ENCODE data around the gene NRG2. TPM values are rescaled to one million over a fixed set of nuclear protein-coding genes. Genes with fewer than 3 reads are reported as not detected.
A peak's percentile ranks its signal among the peaks of the same experiment; 100 is the strongest.

NRG2 gene
- total and polyA plus RNA-seq, 12 donors, result 0.64 to 6.6 (median 2.9) TPM

DNA sequence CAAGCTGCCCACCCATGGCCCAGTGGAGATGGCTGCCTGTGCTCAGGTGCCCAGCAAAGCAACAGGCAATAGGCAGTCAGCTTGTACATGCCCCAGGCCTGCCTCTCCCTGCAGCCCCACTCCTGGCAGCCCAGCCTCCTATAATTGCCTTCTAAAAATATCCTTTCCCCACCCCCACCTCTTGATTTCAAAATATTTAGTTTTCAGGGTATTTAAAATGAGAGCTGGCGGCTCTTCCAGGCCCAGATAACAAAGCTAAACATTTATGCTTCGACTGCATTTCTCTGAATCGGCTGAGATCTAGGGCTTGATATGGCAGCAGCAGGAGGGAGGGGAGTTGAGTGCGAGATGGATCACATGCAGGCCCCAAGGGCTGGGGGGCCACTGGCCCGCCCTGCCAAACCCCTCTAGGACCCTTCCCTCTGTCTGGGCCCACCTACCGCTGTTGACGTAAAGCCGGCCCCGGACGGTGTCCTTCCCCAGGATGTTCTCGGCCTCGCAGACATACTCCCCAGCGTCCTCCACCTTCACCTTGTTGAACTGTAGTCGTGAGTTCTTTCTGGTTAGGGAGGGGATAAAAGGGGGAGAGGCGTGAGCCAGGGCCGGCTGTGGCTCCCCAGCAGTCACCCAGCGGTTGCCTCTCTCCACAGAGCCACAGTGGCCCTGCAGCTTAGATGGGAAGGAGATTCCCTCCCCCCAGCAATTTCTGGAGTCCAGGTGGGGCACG is 162.5 kb downstream of the NRG2 start:
- intact Hi-C loops (cut with DNase I), result loop anchor here in 1 of 10 donors (5.0 kb wide), 1 partner anchor 72 kb away; no protein-coding TSS in a partner anchor

DNA sequence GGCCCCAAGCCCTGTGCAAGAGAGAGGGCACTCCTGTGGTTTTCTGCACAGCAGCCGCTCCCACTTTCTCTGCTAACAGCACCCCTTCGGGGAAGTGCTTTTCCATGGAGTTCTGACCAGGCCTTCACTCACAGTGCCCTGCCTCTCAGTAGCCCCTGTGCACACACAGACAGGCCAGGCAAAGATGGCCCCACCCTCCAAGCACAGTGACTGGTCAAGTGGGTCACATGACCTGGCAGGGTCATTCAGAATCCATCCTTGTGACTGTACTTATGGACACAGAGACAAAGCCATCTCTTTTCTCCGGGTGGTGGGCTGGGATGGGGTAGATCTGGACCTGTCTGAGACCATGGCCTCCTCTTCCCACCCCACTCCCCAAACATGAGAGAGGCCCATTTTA is 165.0 kb downstream of the NRG2 start:
- ATAC-seq, result no peak
- no peak for DNase-seq
- TF ChIP-seq, protein P1, sequence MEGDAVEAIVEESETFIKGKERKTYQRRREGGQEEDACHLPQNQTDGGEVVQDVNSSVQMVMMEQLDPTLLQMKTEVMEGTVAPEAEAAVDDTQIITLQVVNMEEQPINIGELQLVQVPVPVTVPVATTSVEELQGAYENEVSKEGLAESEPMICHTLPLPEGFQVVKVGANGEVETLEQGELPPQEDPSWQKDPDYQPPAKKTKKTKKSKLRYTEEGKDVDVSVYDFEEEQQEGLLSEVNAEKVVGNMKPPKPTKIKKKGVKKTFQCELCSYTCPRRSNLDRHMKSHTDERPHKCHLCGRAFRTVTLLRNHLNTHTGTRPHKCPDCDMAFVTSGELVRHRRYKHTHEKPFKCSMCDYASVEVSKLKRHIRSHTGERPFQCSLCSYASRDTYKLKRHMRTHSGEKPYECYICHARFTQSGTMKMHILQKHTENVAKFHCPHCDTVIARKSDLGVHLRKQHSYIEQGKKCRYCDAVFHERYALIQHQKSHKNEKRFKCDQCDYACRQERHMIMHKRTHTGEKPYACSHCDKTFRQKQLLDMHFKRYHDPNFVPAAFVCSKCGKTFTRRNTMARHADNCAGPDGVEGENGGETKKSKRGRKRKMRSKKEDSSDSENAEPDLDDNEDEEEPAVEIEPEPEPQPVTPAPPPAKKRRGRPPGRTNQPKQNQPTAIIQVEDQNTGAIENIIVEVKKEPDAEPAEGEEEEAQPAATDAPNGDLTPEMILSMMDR (IDR thresholded peaks at IDR 0.05), result no peak
- intact Hi-C loops (cut with DNase I), result loop anchor here in 1 of 10 donors (10.0 kb wide), 1 partner anchor 277 kb away; no protein-coding TSS in a partner anchor
- H3K27ac ChIP-seq, result no peak overlapping the region
- H3K4me3 ChIP-seq, result no peak overlapping the region
- no peaks in the 10 kb centered on the region for H3K27me3 ChIP-seq
- H3K9me3 ChIP-seq, result peaks cover 0 to 5% (median 0%) of the 10 kb centered on the region in 11 donors
- H3K4me1 ChIP-seq, result peaks cover 0 to 25% (median 14%) of the 10 kb centered on the region in 9 donors
- WGBS, 2 donors, result 95 to 98% methylated on average over 3 of the region's 3 CpGs
- no peaks in the 10 kb centered on the region for H3K36me3 ChIP-seq

More for the DNA sequence above, 162.5 kb downstream of the NRG2 start:
- Histone ChIP-seq H3K27me3 (no peaks in the 10 kb centered on the region), H3K27ac (peak overlapping the region in 5 of 10 donors; percentile 19 to 48 (median 33)), H3K4me1 (peaks cover 0 to 42% (median 20%) of the 10 kb centered on the region in 9 donors), H3K36me3 (no peaks in the 10 kb centered on the region), H3K9me3 (peaks cover 0 to 5% (median 0%) of the 10 kb centered on the region in 11 donors), H3K4me3 (peak overlapping the region in 1 of 10 donors; percentile 11)
- TF ChIP-seq, protein P1 (IDR thresholded peaks at IDR 0.05), result no peak
- peak in 4 of 8 donors; percentile 7 to 69 (median 43) for ATAC-seq
- no peak for DNase-seq
- 64 to 67% methylated on average over 18 of the region's 18 CpGs for WGBS, 2 donors

GRCh38 chr5:139877129-139877597 is 165.9 kb downstream of the NRG2 start:
- no peak overlapping the region for H3K27ac ChIP-seq
- TF ChIP-seq, protein P1 (IDR thresholded peaks at IDR 0.05), result no peak
- ATAC-seq, result no peak
- H3K4me1 ChIP-seq, result peaks cover 0 to 22% (median 14%) of the 10 kb centered on the region in 9 donors
- no peak overlapping the region for H3K4me3 ChIP-seq
- peaks cover 0 to 5% (median 0%) of the 10 kb centered on the region in 11 donors for H3K9me3 ChIP-seq
- 78 to 84% methylated on average over 6 of the region's 6 CpGs for WGBS, 2 donors
- intact Hi-C loops (cut with DNase I), result loop anchor here in 1 of 10 donors (10.0 kb wide), 1 partner anchor 278 kb away; no protein-coding TSS in a partner anchor
- no peaks in the 10 kb centered on the region for H3K27me3 ChIP-seq
- no peaks in the 10 kb centered on the region for H3K36me3 ChIP-seq
- no peak for DNase-seq

- Histone ChIP-seq H3K36me3 (no peaks in the 10 kb centered on the region), H3K4me3 (no peak overlapping the region), H3K4me1 (peaks cover 0 to 17% (median 12%) of the 10 kb centered on the region in 9 donors), H3K27ac (no peak overlapping the region), H3K9me3 (peaks cover 0 to 5% (median 0%) of the 10 kb centered on the region in 11 donors), H3K27me3 (no peaks in the 10 kb centered on the region)
- no peak for ATAC-seq
- 70 to 99% methylated on average over 2 of the region's 2 CpGs for WGBS, 2 donors
- TF ChIP-seq, protein P1 (IDR thresholded peaks at IDR 0.05), result no peak
- DNase-seq, result no peak
- intact Hi-C loops (cut with DNase I), result loop anchor here in 1 of 10 donors (10.0 kb wide), 1 partner anchor 279 kb away; no protein-coding TSS in a partner anchor
These were observed 167.1 kb downstream of the NRG2 start for GRCh38 chr5:139875957-139876356.

Data from heart right ventricle (tissue), 16 donors.